Keratinocyte (primary cell): ENCODE measurements around the gene IRX4.

Experiments
- EZH2 ChIP-seq: IDR thresholded peaks from one replicate; pipeline ENCODE4 v1.6.1; 2012; ENCODE audit warnings: inconsistent platforms, mild to moderate bottlenecking, low read length, moderate library complexity
- TF ChIP-seq, protein P1 (sequence below), 3 experiments: IDR thresholded peaks in 1 of 3; conservative IDR thresholded peaks in 1 of 3; optimal IDR thresholded peaks in 1 of 3; 2 replicates in 2 of 3; 3 replicates in 1 of 3; pipeline versions ENCODE3 to v1.5.1; 2011; ENCODE audit warnings: low read length in 3 of 3, mild to moderate bottlenecking in 3 of 3, moderate library complexity in 2 of 3, control low read depth in 1 of 3, inconsistent platforms in 1 of 3; ENCODE audit not compliant: insufficient read depth in 2 of 3; ENCODE audit errors: extremely low read depth in 1 of 3

DNA sequence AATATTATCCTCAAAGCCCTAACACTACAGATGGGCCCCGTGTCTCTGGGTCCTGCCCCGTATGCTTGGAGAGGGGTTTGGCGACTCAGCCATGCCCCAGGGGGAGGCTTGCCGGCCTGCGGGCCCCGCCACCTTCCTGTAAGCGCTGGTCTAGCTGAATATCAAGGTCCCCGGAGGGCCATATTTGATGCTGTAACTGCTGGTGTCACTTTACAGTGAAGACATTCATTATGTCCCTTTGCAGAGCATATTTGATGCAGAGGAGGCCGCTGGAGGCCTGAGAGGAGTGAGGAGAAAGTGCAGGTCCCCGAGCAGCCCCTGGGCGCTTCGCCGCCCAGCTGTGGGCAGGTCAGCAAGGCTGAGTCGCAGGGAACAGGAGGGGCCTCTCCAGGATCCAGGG, 16.8 kb downstream of the IRX4 start:
- TF ChIP-seq, protein P1, sequence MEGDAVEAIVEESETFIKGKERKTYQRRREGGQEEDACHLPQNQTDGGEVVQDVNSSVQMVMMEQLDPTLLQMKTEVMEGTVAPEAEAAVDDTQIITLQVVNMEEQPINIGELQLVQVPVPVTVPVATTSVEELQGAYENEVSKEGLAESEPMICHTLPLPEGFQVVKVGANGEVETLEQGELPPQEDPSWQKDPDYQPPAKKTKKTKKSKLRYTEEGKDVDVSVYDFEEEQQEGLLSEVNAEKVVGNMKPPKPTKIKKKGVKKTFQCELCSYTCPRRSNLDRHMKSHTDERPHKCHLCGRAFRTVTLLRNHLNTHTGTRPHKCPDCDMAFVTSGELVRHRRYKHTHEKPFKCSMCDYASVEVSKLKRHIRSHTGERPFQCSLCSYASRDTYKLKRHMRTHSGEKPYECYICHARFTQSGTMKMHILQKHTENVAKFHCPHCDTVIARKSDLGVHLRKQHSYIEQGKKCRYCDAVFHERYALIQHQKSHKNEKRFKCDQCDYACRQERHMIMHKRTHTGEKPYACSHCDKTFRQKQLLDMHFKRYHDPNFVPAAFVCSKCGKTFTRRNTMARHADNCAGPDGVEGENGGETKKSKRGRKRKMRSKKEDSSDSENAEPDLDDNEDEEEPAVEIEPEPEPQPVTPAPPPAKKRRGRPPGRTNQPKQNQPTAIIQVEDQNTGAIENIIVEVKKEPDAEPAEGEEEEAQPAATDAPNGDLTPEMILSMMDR (optimal IDR thresholded peaks at IDR 0.05 in 1 of 3, IDR thresholded peaks at IDR 0.05 in 1 of 3, conservative IDR thresholded peaks at IDR 0.05 in 1 of 3; ENCODE audit: extremely low read depth in 1 of 3, insufficient read depth in 2 of 3, low read length in 3 of 3) = no peak
- TF ChIP-seq EZH2 = no peak
